Middle frontal gyrus (tissue), 1 donor: ENCODE results near the gene HOXC12.
A peak's percentile ranks its signal among the peaks of the same experiment; 100 is the strongest.

ENCODE experiments used
- DNase-seq: peaks from one replicate; pipeline ENCODE4 v3.0.0-alpha.2; 2015; ENCODE audit warnings: low spot score; ENCODE audit errors: extremely low spot score

The HOXC12 gene

GRCh38 chr12:53983568-53983949 is 28.9 kb downstream of the HOXC12 start:
- DNase-seq, result no peak

- DNase-seq, result no peak
These were observed 29.4 kb downstream of the HOXC12 start for GRCh38 chr12:53983950-53984572.

GRCh38 chr12:53984901-53985691 is 30.4 kb downstream of the HOXC12 start, which contains the start of gene HOXC10:
TSS of gene HOXC10 (plus strand) at chr12:53985146. CDS start at chr12:53985260, 114 bp downstream.
- DNase-seq, result no peak

- DNase-seq, result no peak
These were observed 30.9 kb downstream of the HOXC12 start for GRCh38 chr12:53985692-53985993.

- DNase-seq, result no peak
These were observed 31.4 kb downstream of the HOXC12 start for GRCh38 chr12:53985994-53986685.

GRCh38 chr12:53986686-53987483 is 32.2 kb downstream of the HOXC12 start:
- DNase-seq, result no peak

GRCh38 chr12:53987787-53988230 is 33.1 kb downstream of the HOXC12 start:
- no peak for DNase-seq

- DNase-seq, result no peak
These were observed 34.0 kb downstream of the HOXC12 start for GRCh38 chr12:53988541-53989226.

- peak; percentile 5 for DNase-seq
These were observed 34.8 kb downstream of the HOXC12 start for GRCh38 chr12:53989227-53990113.

- no peak for DNase-seq
These were observed 35.8 kb downstream of the HOXC12 start for GRCh38 chr12:53990311-53991076.

- no peak for DNase-seq
These were observed 36.4 kb downstream of the HOXC12 start for GRCh38 chr12:53991077-53991460.

GRCh38 chr12:53992377-53992889 is 37.7 kb downstream of the HOXC12 start:
- DNase-seq, result no peak

GRCh38 chr12:53993162-53994008 is 38.7 kb downstream of the HOXC12 start:
- no peak for DNase-seq

- DNase-seq, result no peak
These were observed 39.2 kb downstream of the HOXC12 start for GRCh38 chr12:53994009-53994263.

- no peak for DNase-seq
These were observed 39.7 kb downstream of the HOXC12 start for GRCh38 chr12:53994264-53995001.

GRCh38 chr12:53995002-53995377 is 40.3 kb downstream of the HOXC12 start:
- DNase-seq, result no peak

GRCh38 chr12:53995378-53996239 is 40.9 kb downstream of the HOXC12 start:
- no peak for DNase-seq
